ENCODE measurements around the gene HSPG2. TPM values are rescaled to one million over a fixed set of nuclear protein-coding genes. Genes with fewer than 3 reads are reported as not detected.
A peak's percentile ranks its signal among the peaks of the same experiment; 100 is the strongest.

HSPG2 gene
- total and polyA plus RNA-seq, 2 of the 13 experiments (the other 11 are each of a cell fraction or from before 2014, with no cell fraction given), result 9.1 to 13.1 TPM

GRCh38 chr1:21963477-21964217, 26.5 kb upstream of the HSPG2 start (continued):
- peak; percentile 34; the same call in 1 of the 2 replicates for TF ChIP-seq ERF (CRISPR knock-in tag; IDR thresholded peaks at IDR 0.05)
- TF ChIP-seq PAWR (CRISPR knock-in tag; IDR thresholded peaks at IDR 0.05; ENCODE audit: borderline replicate concordance), result no peak
- TF ChIP-seq FOXC1 (CRISPR knock-in tag; IDR thresholded peaks at IDR 0.05; ENCODE audit: borderline replicate concordance), result no peak
- TF ChIP-seq RBAK (CRISPR knock-in tag; IDR thresholded peaks at IDR 0.05), result peak; percentile 83
- no peak for TF ChIP-seq ZBTB21 (CRISPR knock-in tag; IDR thresholded peaks at IDR 0.05)
- 0 out of 4 replicates have a peak, but pooled peaks of 1 of the 2 experiments have one; percentile 25 for TF ChIP-seq KLF16 (CRISPR knock-in tag; IDR thresholded peaks at IDR 0.05)
- TF ChIP-seq THAP11 (CRISPR knock-in tag; IDR thresholded peaks at IDR 0.05), result peak; percentile 51
- TF ChIP-seq BCLAF1 (IDR thresholded peaks at IDR 0.05), result no peak
- TF ChIP-seq IKZF5 (CRISPR knock-in tag; IDR thresholded peaks at IDR 0.05), result peak; percentile 46; the same call in 1 of the 2 replicates
- TF ChIP-seq CHD4 (IDR thresholded peaks at IDR 0.05; ENCODE audit: borderline replicate concordance, low read length), result no peak
- no peak for TF ChIP-seq NFIC (IDR thresholded peaks at IDR 0.05; ENCODE audit: low read length)
- no peak for TF ChIP-seq HDAC6 (IDR thresholded peaks at IDR 0.05; ENCODE audit: low read depth, low read length)
- no peak for TF ChIP-seq ZBED4 (CRISPR knock-in tag; IDR thresholded peaks at IDR 0.05; ENCODE audit: borderline replicate concordance)
- TF ChIP-seq FOXA3 (CRISPR knock-in tag; IDR thresholded peaks at IDR 0.05), result 0 out of 2 replicates have a peak, but pooled peaks have one; percentile 30
- TF ChIP-seq SOX13 (IDR thresholded peaks at IDR 0.05), result no peak
- peak in 1 of 2 experiments; percentile 13; a peak in 1 of 4 replicates for TF ChIP-seq SOX13 (CRISPR knock-in tag; conservative IDR thresholded peaks at IDR 0.05 in 1 of 2, IDR thresholded peaks at IDR 0.05 in 1 of 2)
- TF ChIP-seq RFX1 (IDR thresholded peaks at IDR 0.05), result no peak
- no peak for TF ChIP-seq BRCA1 (CRISPR knock-in tag; IDR thresholded peaks at IDR 0.05)
- no peak for TF ChIP-seq SRSF4 (IDR thresholded peaks at IDR 0.05; ENCODE audit: low read depth, low read length, poor library complexity, severe bottlenecking)
- TF ChIP-seq RNF219 (CRISPR knock-in tag; IDR thresholded peaks at IDR 0.05), result no peak
